Testis (tissue), 3 donors: Measurements from ENCODE around the gene PDGFB. TPM values are rescaled to one million over a fixed set of nuclear protein-coding genes. Genes with fewer than 3 reads are reported as not detected.

ENCODE experiments used
- DNase-seq: peaks from one replicate; pipeline ENCODE4 v3.0.0-alpha.2; 2019
- H3K27ac ChIP-seq, 2 donors: fragments of 200-600 bp; sonication (generic); one replicate each; pipeline ENCODE4 v1.5.1; 2019
- H3K27me3 ChIP-seq: fragments of 200-600 bp; sonication (generic); one replicate; pipeline ENCODE4 v1.5.1; 2019
- H3K36me3 ChIP-seq: fragments of 200-600 bp; sonication (generic); one replicate; pipeline ENCODE4 v1.5.1; 2017; ENCODE audit warnings: low read depth; ENCODE audit errors: missing control alignments
- H3K4me1 ChIP-seq: fragments of 200-600 bp; sonication (generic); one replicate; pipeline ENCODE4 v1.5.1; 2019
- H3K4me3 ChIP-seq, 2 donors: fragments of 200-600 bp; sonication (generic); one replicate each; pipeline ENCODE4 v1.5.1; 2017 to 2019
- H3K9me3 ChIP-seq: fragments of 200-600 bp; sonication (generic); one replicate; pipeline ENCODE4 v1.5.1; 2017
- POLR2A ChIP-seq: fragments of 450-650 bp; IDR thresholded peaks from one replicate; pipeline ENCODE4 v1.6.1; 2017; ENCODE audit warnings: antibody characterized with exemption, mild to moderate bottlenecking, moderate library complexity
- WGBS, 2 donors: methylation state at CpG; one replicate each; pipeline ENCODE4 v1.1.5; 2018; 5-methylcytosine and 5-hydroxymethylcytosine counted together
- intact Hi-C: fragments of 100-400 bp; cut with DNase I; formaldehyde crosslinking; loops from one replicate; pipeline ENCODE4 v1.15.1; 2023; ENCODE audit warnings: low total_unique reads
- polyA plus RNA-seq: library from polyadenylated mRNA; stranded (reverse); fragments of 350-450 nt; fragmentation: Illumina TruSeq; extraction: RNeasy Lipid Tissue Mini Kit (QIAGEN cat#74804); gene quantifications from one replicate; pipeline ENCODE4 v1.2.3, GENCODE V29; 2014; ENCODE audit warnings: low read depth, low replicate concordance; ENCODE audit not compliant: insufficient read depth
- total RNA-seq, 2 donors: library from RNA; depleted of rRNA; stranded (reverse); fragments of >200 nt; gene quantifications; one replicate each; pipeline ENCODE4 v1.2.3, GENCODE V29; 2016
- TF ChIP-seq, protein P1 (sequence below), 3 experiments: fragments of 450-650 bp in 2 of 3; fragments of 200-600 bp in 1 of 3; sonication (generic) in 1 of 3; IDR thresholded peaks; one replicate each; pipeline ENCODE4 v1.5.1; 2016 to 2019; ENCODE audit warnings: antibody characterized with exemption in 3 of 3, mild to moderate bottlenecking in 2 of 3, moderate library complexity in 1 of 3

PDGFB gene
- total and polyA plus RNA-seq, 3 donors from 2014 or later: 7.7 to 13.3 (median 9.8) TPM

DNA sequence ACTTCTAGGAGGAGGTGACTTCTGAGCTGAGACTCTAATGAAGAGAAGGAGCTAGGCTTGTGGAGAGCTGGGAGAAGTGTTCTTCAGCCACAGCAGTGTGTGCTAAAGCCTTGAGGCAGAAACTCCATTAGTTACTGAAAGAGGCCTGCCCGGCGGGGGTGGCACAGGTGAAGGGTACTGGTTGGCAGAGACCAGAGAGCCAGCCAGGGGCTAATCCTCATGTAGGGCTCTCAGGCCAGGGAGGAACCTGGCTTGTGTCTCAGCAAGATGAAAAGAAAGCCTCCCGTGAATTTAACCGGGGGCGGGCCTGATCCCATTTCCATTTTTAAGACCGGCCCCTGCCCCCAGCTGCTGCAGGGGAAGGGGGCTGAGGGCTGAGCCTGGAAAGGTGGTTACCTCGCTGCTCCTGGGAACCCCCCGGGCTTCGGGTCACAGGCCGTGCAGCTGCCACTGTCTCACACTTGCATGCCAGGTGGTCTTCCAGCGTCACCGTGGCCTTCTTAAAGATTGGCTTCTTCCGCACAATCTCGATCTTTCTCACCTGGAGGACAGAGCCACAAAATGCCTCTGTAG, 15.0 kb downstream of the PDGFB start:
- no peak overlapping the region for H3K4me3 ChIP-seq
- no peak overlapping the region for H3K27ac ChIP-seq
- H3K36me3 ChIP-seq: no peaks in the 10 kb centered on the region
- intact Hi-C loops: no loop called here
- H3K27me3 ChIP-seq: no peaks in the 10 kb centered on the region
- TF ChIP-seq, protein P1, sequence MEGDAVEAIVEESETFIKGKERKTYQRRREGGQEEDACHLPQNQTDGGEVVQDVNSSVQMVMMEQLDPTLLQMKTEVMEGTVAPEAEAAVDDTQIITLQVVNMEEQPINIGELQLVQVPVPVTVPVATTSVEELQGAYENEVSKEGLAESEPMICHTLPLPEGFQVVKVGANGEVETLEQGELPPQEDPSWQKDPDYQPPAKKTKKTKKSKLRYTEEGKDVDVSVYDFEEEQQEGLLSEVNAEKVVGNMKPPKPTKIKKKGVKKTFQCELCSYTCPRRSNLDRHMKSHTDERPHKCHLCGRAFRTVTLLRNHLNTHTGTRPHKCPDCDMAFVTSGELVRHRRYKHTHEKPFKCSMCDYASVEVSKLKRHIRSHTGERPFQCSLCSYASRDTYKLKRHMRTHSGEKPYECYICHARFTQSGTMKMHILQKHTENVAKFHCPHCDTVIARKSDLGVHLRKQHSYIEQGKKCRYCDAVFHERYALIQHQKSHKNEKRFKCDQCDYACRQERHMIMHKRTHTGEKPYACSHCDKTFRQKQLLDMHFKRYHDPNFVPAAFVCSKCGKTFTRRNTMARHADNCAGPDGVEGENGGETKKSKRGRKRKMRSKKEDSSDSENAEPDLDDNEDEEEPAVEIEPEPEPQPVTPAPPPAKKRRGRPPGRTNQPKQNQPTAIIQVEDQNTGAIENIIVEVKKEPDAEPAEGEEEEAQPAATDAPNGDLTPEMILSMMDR (IDR thresholded peaks at IDR 0.05): no peak
- no peak for TF ChIP-seq POLR2A
- WGBS, 2 donors: 69 to 72% methylated on average over 9 to 14 of the region's 14 CpGs
- peaks cover 23% of the 10 kb centered on the region for H3K4me1 ChIP-seq
- H3K9me3 ChIP-seq: no peaks in the 10 kb centered on the region
- no peak for DNase-seq

DNA sequence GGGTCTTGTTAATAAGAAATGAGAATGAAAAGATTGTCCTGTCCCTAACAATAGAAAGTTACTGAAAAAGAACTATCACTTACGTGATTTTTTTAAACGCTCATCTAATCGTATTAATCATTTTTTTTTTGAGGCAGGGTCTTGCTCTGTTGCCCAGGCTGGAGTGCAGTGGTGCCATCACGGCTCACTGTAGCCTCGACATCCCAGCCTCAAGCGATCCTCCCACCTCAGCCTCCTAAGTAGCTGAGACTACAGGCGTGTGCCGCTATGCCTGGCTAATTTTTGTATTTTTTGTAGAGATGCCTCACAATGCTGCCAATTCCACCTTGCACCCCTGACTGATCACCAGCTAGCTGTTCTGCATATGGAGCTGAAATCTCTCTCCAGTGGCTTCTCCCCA, 15.7 kb downstream of the PDGFB start:
- Histone ChIP-seq H3K27ac (no peak overlapping the region), H3K4me1 (peaks cover 16% of the 10 kb centered on the region), H3K4me3 (no peak overlapping the region), H3K9me3 (no peaks in the 10 kb centered on the region), H3K27me3 (no peaks in the 10 kb centered on the region), H3K36me3 (no peaks in the 10 kb centered on the region)
- WGBS, 2 donors: 95 to 96% methylated on average over 8 of the region's 8 CpGs
- DNase-seq: no peak
- intact Hi-C loops: no loop called here
- TF ChIP-seq, protein P1 (IDR thresholded peaks at IDR 0.05): no peak
- TF ChIP-seq POLR2A: no peak

DNA sequence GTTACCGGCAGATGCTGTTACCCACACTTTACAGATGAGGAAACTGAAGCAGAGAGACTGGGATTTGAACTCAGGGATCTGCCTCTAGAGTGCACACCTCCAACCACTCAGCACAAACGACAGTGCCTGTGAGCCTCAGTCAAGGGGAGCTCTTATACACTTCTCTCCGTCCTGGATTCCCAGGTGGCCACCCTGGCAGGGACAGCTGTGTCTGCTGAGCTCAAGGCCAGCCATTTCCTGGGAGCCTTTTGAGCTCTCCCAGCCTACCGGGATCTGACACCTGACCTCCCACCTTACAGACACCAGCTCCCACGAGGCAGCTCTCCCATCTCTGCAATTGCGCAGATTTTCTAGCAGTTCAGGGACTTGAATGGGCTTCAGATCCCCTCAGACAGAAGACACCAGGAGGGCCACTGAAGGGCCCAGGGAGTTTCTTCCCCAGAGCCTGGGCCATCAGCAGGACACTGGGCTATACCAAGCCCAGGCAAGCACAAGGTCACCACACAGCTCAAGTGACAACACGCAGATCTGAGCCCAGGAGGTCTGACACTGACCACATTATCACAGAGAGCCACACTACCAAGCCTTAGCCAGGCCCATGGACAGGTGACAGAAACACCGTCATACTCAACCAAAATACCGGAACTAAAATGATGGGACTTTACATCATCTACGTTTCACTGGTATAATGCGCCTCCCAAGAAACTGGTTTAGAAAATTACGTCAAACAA, 17.1 kb downstream of the PDGFB start:
- intact Hi-C loops: no loop called here
- Histone ChIP-seq H3K27ac (no peak overlapping the region), H3K27me3 (no peaks in the 10 kb centered on the region), H3K36me3 (no peaks in the 10 kb centered on the region), H3K4me1 (peaks cover 10% of the 10 kb centered on the region), H3K4me3 (no peak overlapping the region), H3K9me3 (no peaks in the 10 kb centered on the region)
- DNase-seq: no peak
- no peak for TF ChIP-seq POLR2A
- TF ChIP-seq, protein P1 (IDR thresholded peaks at IDR 0.05): no peak
- 69 to 80% methylated on average over 12 of the region's 12 CpGs for WGBS, 2 donors

DNA sequence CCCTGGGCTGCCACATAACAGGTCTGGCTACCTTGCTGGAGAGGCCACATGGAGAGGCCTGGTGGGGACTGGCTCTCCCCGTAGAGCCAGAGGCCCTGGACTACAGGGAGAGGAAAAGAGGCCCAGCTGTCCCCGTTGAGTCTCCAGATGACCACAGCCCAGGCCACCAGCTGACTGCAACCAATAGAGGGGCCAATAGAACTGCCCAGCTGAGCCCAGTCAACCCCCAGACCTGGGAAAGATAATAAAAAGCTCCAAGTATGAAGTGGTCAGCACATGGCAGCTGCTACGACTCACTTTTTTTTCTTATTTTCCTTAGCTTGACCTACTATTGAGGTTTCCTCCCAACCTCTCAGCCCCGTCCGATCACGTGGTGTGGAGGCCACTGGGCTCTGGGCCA, 18.4 kb downstream of the PDGFB start:
- H3K27me3 ChIP-seq: no peaks in the 10 kb centered on the region
- no peaks in the 10 kb centered on the region for H3K36me3 ChIP-seq
- 84 to 94% methylated on average over 6 of the region's 6 CpGs for WGBS, 2 donors
- no peak overlapping the region for H3K27ac ChIP-seq
- TF ChIP-seq, protein P1 (IDR thresholded peaks at IDR 0.05): no peak
- TF ChIP-seq POLR2A: no peak
- no peaks in the 10 kb centered on the region for H3K9me3 ChIP-seq
- H3K4me1 ChIP-seq: peaks cover 10% of the 10 kb centered on the region
- no peak for DNase-seq
- intact Hi-C loops: no loop called here
- no peak overlapping the region for H3K4me3 ChIP-seq

DNA sequence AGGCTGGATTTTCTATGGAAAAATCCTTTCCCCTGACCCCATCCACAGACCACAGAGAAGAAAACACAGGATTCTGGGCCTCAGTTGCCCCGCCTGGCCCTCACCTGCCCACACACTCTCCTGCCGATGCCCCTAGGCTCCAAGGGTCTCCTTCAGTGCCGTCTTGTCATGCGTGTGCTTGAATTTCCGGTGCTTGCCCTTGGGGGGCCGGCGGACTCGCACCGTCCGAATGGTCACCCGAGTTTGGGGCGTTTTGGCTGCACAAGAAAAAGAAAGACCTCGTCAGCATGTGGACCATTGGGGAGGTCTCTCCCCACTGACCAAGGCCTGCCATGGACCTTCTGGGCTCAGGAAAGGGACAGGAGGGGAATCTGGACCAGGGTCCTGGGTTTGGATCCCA, 19.2 kb downstream of the PDGFB start:
- 83 to 94% methylated on average over 7 to 13 of the region's 13 CpGs for WGBS, 2 donors
- TF ChIP-seq, protein P1 (IDR thresholded peaks at IDR 0.05): no peak
- no peak for TF ChIP-seq POLR2A

More for the DNA sequence above, 19.2 kb downstream of the PDGFB start:
- Histone ChIP-seq H3K27me3 (no peaks in the 10 kb centered on the region), H3K9me3 (no peaks in the 10 kb centered on the region), H3K4me1 (peaks cover 8% of the 10 kb centered on the region), H3K36me3 (no peaks in the 10 kb centered on the region), H3K27ac (no peak overlapping the region), H3K4me3 (no peak overlapping the region)
- intact Hi-C loops: no loop called here
- DNase-seq: no peak
